Caki2 (cell line): Measurements from ENCODE around the gene ST3GAL3. TPM values are rescaled to one million over a fixed set of nuclear protein-coding genes. Genes with fewer than 3 reads are reported as not detected.
"Not testable (repeated sequence)": the region's sequence is repeated elsewhere in the genome, so short reads cannot be mapped to it uniquely, and the experiment has no call there.

Experiments used
- DNase-seq: peaks from one replicate; pipeline ENCODE4 v3.0.0-alpha.2; 2015; ENCODE audit warnings: low read depth
- in situ Hi-C: cut with HindIII; loops from 2 replicates; pipeline ENCODE4 v1.10.0; 2016; ENCODE audit warnings: low sequenced_read_pairs, low pct_unique_long_range_greater_than_20kb, mixed read lengths
- total RNA-seq: library from RNA; depleted of rRNA; stranded (reverse); fragments of >200 nt; shearing (Covaris generic); gene quantifications from 2 replicates; pipeline ENCODE4 v1.2.3, GENCODE V29; 2014; ENCODE audit warnings: low replicate concordance

The ST3GAL3 gene
- total RNA-seq, 1 experiment from 2014 or later = 18.0 TPM

- in situ Hi-C loops = no loop called here
- DNase-seq = no peak
Observed at GRCh38 chr1:43691871-43692815, 15.2 kb upstream of the ST3GAL3 start.

GRCh38 chr1:43693371-43693770 is 14.0 kb upstream of the ST3GAL3 start:
- in situ Hi-C loops = no loop called here
- no peak for DNase-seq

- in situ Hi-C loops = no loop called here
- DNase-seq = no peak
Observed at GRCh38 chr1:43699281-43699680, 8.1 kb upstream of the ST3GAL3 start.

- DNase-seq = no peak
- in situ Hi-C loops = no loop called here
Observed at GRCh38 chr1:43703836-43704235, 3.5 kb upstream of the ST3GAL3 start.

GRCh38 chr1:43704838-43705237 is 2.5 kb upstream of the ST3GAL3 start:
- in situ Hi-C loops = no loop called here
- DNase-seq = no peak

- DNase-seq = no peak
- in situ Hi-C loops = no loop called here
Observed at GRCh38 chr1:43705334-43705733, 2.0 kb upstream of the ST3GAL3 start.

GRCh38 chr1:43705982-43706597 is 1.2 kb upstream of the ST3GAL3 start:
- DNase-seq = peak; percentile 5
- in situ Hi-C loops = no loop called here

GRCh38 chr1:43706598-43707189 is 642 bp upstream of the ST3GAL3 start:
- in situ Hi-C loops = no loop called here
- peak; percentile 6 for DNase-seq

- no peak for DNase-seq
- in situ Hi-C loops = no loop called here
Observed at GRCh38 chr1:43708002-43708410, 670 bp downstream of the ST3GAL3 start.

GRCh38 chr1:43711049-43711448 is 3.7 kb downstream of the ST3GAL3 start:
- in situ Hi-C loops = no loop called here
- DNase-seq = no peak

- DNase-seq = peak; percentile 12
- in situ Hi-C loops = no loop called here
Observed at GRCh38 chr1:43711524-43712386, 4.4 kb downstream of the ST3GAL3 start.

- DNase-seq = no peak
- in situ Hi-C loops = no loop called here
Observed at GRCh38 chr1:43716559-43717281, 9.4 kb downstream of the ST3GAL3 start.

- in situ Hi-C loops = no loop called here
- no peak for DNase-seq
Observed at GRCh38 chr1:43719063-43719462, 11.7 kb downstream of the ST3GAL3 start.

GRCh38 chr1:43719670-43720419 is 12.5 kb downstream of the ST3GAL3 start:
- DNase-seq, in situ Hi-C loops: not testable (repeated sequence)

- DNase-seq = no peak
Observed at GRCh38 chr1:43722810-43723209, 15.5 kb downstream of the ST3GAL3 start.

GRCh38 chr1:43729816-43730463 is 22.6 kb downstream of the ST3GAL3 start:
- no peak for DNase-seq
- in situ Hi-C loops = no loop called here

More at GRCh38 chr1:43722810-43723209, 15.5 kb downstream of the ST3GAL3 start:
- in situ Hi-C loops = no loop called here
